T47D (cell line): Measurements from ENCODE around the gene VPS16.

Source experiments
- DNase-seq, 2 experiments: peaks; one replicate each; pipeline versions ENCODE4 v3.0.0 to v3.0.0-alpha.2; 2011 to 2012; ENCODE audit warnings: low read depth in 1 of 2, low spot score in 1 of 2
- JUND ChIP-seq: IDR thresholded peaks from 2 replicates; pipeline ENCODE4 v1.6.1; 2012; ENCODE audit warnings: low read depth
- in situ Hi-C: cut with HindIII; loops from 2 replicates; pipeline ENCODE4 v1.10.0; 2016; ENCODE audit warnings: low sequenced_read_pairs, low pct_unique_long_range_greater_than_20kb

VPS16 gene

DNA sequence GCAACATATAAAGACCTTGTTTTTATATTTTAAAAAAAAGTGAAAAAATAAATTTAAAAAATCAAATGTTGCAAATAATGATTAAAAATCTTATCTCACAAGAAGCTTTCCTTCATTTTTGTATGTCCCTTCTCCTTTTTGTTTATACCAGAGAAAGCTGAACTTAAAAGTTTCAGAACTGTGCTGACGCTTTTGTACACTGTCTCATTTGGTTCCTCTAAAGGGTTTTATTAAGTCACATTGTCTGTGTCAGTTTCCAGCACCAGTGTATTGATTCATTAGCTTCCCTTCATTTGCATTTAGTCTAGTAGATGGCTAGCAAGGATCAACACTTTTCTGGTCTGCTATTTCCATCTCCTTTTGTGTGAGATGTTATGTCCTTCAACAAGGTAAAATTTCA is 6.8 kb upstream of the VPS16 start:
- DNase-seq = no peak
- in situ Hi-C loops = no loop called here
- no peak for TF ChIP-seq JUND

- in situ Hi-C loops = no loop called here
- TF ChIP-seq JUND = no peak
- DNase-seq = no peak
These were observed 6.0 kb upstream of the VPS16 start for GRCh38 chr20:2834401-2835110.

GRCh38 chr20:2835331-2835796 is 5.2 kb upstream of the VPS16 start:
- in situ Hi-C loops = no loop called here

GRCh38 chr20:2836035-2836434 is 4.5 kb upstream of the VPS16 start:
- no peak for TF ChIP-seq JUND
- in situ Hi-C loops = no loop called here
- DNase-seq = no peak

More at GRCh38 chr20:2835331-2835796, 5.2 kb upstream of the VPS16 start:
- DNase-seq = no peak
- no peak for TF ChIP-seq JUND

DNA sequence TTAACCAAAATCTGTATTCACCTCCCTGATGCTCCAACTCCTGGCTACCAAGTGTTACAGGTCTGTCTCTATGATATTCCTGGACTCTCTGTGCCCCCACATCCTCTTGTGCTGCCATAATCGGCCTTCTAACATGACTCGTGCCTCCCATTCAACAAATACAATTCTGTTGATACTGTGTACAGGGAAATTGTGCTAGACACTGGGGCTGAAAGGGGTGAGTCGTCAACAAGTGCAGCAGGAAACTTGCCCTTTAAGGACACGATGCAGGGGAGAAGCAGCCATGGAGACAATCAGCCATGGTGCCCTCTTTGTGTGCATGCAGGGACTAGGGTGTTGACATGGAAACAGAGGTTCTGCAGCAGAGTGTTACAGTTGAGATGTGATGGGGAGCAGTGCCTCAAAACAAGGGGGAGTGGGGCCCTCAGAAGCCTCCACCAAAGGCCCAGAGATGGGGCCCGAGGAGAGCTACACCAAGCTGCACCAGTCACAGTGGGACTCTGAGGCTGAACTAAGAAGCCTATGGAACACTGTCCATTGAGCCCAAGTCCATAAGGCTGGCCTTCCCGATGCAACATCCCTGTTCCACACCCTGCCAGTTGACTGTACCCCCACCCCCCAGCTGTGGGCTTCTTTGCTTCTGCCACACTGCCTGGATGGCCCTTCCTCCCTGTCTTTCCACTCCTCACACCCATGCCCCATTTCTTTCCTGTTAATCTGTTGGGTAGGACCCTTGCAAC is 3.2 kb upstream of the VPS16 start:
- in situ Hi-C loops = no loop called here
- no peak for DNase-seq

DNA sequence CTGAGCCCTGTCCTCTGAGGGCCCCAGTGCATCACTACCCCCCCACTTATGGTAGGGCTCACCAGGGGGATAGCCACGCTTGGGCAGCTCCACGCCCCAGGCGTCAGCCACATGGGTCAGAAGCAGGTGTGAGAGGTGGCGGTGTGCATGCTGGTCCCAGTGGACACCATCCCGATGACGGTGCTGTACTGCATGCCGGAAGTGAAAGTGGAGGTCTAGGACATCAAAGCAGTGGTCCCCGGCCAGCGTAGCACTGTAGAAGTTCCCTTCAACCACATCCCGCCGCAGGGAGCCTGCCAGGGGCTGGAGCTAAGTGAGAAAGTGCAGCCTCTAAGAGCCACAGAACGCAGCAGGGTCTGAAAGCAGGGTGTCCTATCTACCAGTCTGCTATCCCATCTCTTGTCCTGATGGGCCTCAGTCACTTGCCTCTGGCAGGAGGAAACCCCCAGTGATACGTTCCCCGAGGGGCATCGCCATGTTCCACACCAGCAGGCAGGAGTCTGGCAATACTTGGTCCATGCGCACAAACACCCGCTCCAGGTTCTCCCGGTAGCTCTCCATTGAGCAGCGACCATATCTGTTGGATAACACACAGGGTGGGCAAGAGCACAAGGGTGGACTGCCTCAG is 2.3 kb upstream of the VPS16 start:
- in situ Hi-C loops = no loop called here
- no peak for TF ChIP-seq JUND
- DNase-seq = no peak

More for the DNA sequence above, 3.2 kb upstream of the VPS16 start:
- TF ChIP-seq JUND = no peak

DNA sequence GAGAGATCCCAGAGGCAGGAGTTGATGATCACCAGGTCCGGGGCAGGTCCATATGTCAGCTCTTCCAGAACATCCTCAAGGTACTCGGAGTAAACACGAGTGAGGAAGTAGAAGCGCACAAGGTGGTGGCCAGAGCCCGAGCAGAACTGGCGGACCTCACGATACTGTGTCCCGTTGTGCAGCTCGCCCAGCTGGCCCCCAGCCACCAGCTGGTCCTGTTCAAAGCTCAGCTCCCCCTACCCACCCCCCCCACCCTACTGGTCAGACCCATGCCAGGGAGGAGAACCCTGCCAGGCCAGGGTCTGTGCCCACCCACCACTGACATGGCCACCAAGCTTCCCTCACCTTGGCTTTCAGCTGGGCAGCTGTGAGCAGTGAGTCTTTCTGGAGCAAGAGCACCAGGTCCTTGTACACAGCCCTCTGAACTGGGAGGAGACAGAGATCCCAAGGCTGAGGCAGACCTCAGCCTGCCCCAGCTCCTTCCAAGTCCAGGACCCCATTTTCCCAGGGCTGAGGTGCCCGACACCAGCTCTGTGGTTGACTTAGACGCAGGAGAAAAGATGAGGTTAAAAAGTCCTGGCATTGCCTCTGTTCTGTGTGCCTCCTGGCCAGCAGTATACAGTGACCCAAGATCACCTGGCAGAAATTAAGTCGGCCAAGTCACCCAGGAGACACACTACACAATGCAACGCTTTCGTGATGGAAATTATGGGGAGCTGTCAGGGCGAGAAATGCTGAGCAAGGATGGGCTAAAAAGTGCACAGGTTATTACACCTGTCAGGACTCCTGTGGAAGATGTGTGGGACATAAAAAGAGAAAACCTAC is 1.5 kb upstream of the VPS16 start:
- DNase-seq = no peak
- in situ Hi-C loops = no loop called here
- TF ChIP-seq JUND = no peak

- TF ChIP-seq JUND = no peak
- in situ Hi-C loops = no loop called here
- no peak for DNase-seq
These were observed 810 bp upstream of the VPS16 start for GRCh38 chr20:2839732-2840137.

- in situ Hi-C loops = no loop called here
- DNase-seq = no peak
- no peak for TF ChIP-seq JUND
These were observed 504 bp downstream of the VPS16 start for GRCh38 chr20:2840967-2841531.

- no peak for DNase-seq
- in situ Hi-C loops = no loop called here
- TF ChIP-seq JUND = no peak
These were observed 5.1 kb downstream of the VPS16 start for GRCh38 chr20:2845607-2846006.

DNA sequence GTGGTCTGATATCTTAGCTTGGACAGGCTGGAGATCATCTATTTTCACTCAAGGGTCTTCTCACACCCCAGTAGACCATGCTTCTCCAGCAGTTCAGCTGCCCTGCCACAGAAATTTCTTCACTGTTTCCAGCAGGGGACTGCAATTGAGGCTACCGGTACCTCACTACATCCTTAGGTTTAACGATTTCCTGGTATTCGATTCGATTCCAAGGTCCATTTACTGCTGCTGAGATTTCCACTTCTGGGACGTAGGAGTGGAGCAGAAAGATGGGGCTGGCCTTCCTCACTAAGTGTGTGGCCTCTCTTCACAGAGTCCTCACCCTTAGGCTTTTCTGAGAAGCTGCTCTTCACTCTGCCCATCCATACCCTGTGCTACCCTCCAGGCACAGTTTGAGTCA is 6.2 kb downstream of the VPS16 start:
- DNase-seq = no peak
- TF ChIP-seq JUND = no peak
- in situ Hi-C loops = no loop called here

GRCh38 chr20:2847802-2848201 is 7.3 kb downstream of the VPS16 start:
- in situ Hi-C loops = no loop called here
- DNase-seq = no peak
- TF ChIP-seq JUND = no peak
